HepG2 (cell line): ENCODE results near the gene ATG9A. TPM values are rescaled to one million over a fixed set of nuclear protein-coding genes. Genes with fewer than 3 reads are reported as not detected.

Experiments used
- AKNA ChIP-seq: sonication (generic); formaldehyde crosslinking; IDR thresholded peaks from 2 replicates; pipeline ENCODE4 v1.4.0; 2020; ENCODE audit warnings: missing genetic modification reagents, borderline replicate concordance
- ARID3A ChIP-seq: IDR thresholded peaks from 2 replicates; pipeline ENCODE4 v1.6.1; 2012; ENCODE audit warnings: low read depth, low read length, improper control_type of control experiment
- DDIT3 ChIP-seq: sonication (generic); formaldehyde crosslinking; IDR thresholded peaks from 2 replicates; pipeline ENCODE4 v1.4.0; 2020; ENCODE audit warnings: mild to moderate bottlenecking, missing genetic modification reagents
- DPF2 ChIP-seq: sonication (generic); formaldehyde crosslinking; IDR thresholded peaks from 2 replicates; pipeline ENCODE4 v1.4.0; 2020; ENCODE audit warnings: mild to moderate bottlenecking, low read depth, missing genetic modification reagents, borderline replicate concordance
- ELF1 ChIP-seq: sonication (generic); formaldehyde crosslinking; IDR thresholded peaks from 2 replicates; pipeline ENCODE4 v1.4.0; 2020; ENCODE audit warnings: missing genetic modification reagents
- KLF11 ChIP-seq: IDR thresholded peaks from 2 replicates; pipeline ENCODE4 v1.6.1; 2016; ENCODE audit warnings: missing compliant biosample characterization
- KMT2B ChIP-seq: IDR thresholded peaks from 2 replicates; pipeline ENCODE4 v1.6.1; 2016; ENCODE audit warnings: missing genetic modification reagents, missing compliant biosample characterization
- MAFF ChIP-seq: IDR thresholded peaks from 2 replicates; pipeline ENCODE4 v1.6.1; 2011; ENCODE audit warnings: low read depth, low read length, improper control_type of control experiment
- MYC ChIP-seq: sonication (generic); formaldehyde crosslinking; IDR thresholded peaks from 2 replicates; pipeline ENCODE4 v1.9.0; 2021; ENCODE audit warnings: missing genetic modification reagents, borderline replicate concordance
- RBFOX2 ChIP-seq: fragments of 200-400 bp; formaldehyde crosslinking; IDR thresholded peaks from 2 replicates; pipeline ENCODE4 v1.6.1; 2017; ENCODE audit warnings: low read depth, mild to moderate bottlenecking, low read length
- RNF219 ChIP-seq: sonication (generic); formaldehyde crosslinking; IDR thresholded peaks from 2 replicates; pipeline ENCODE4 v1.5.0; 2020; ENCODE audit warnings: mild to moderate bottlenecking, missing genetic modification reagents
- SIX4 ChIP-seq: sonication (generic); formaldehyde crosslinking; IDR thresholded peaks from 2 replicates; pipeline ENCODE4 v1.4.0; 2020; ENCODE audit warnings: missing genetic modification reagents
- TAF15 ChIP-seq: fragments of 200-400 bp; formaldehyde crosslinking; IDR thresholded peaks from one replicate; pipeline ENCODE4 v1.6.1; 2018; ENCODE audit warnings: mild to moderate bottlenecking, low read depth, low read length; ENCODE audit not compliant: poor library complexity, severe bottlenecking
- TOPORS ChIP-seq: sonication (generic); formaldehyde crosslinking; IDR thresholded peaks from 2 replicates; pipeline ENCODE4 v1.8.0; 2023; ENCODE audit warnings: mild to moderate bottlenecking, missing genetic modification reagents
- ZFP37 ChIP-seq: sonication (generic); formaldehyde crosslinking; IDR thresholded peaks from 2 replicates; pipeline ENCODE4 v1.4.0; 2020; ENCODE audit warnings: missing genetic modification reagents, borderline replicate concordance
- ZNF549 ChIP-seq: sonication (generic); formaldehyde crosslinking; IDR thresholded peaks from 2 replicates; pipeline ENCODE4 v1.5.0; 2020; ENCODE audit warnings: missing genetic modification reagents
- ZNF552 ChIP-seq: sonication (generic); formaldehyde crosslinking; IDR thresholded peaks from 2 replicates; pipeline ENCODE4 v1.9.0; 2022; ENCODE audit warnings: missing genetic modification reagents, mild to moderate bottlenecking, borderline replicate concordance
- ZNF619 ChIP-seq: sonication (generic); formaldehyde crosslinking; IDR thresholded peaks from 2 replicates; pipeline ENCODE4 v1.4.0; 2020; ENCODE audit warnings: mild to moderate bottlenecking, missing genetic modification reagents
- ZNF670 ChIP-seq: sonication (generic); formaldehyde crosslinking; IDR thresholded peaks from 2 replicates; pipeline ENCODE4 v1.8.0; 2022; ENCODE audit warnings: mild to moderate bottlenecking, missing genetic modification reagents, borderline replicate concordance
- ZNF782 ChIP-seq: sonication (generic); formaldehyde crosslinking; IDR thresholded peaks from 2 replicates; pipeline ENCODE4 v1.4.0; 2020; ENCODE audit warnings: missing genetic modification reagents, mild to moderate bottlenecking, borderline replicate concordance
- ZNF878 ChIP-seq: sonication (generic); formaldehyde crosslinking; IDR thresholded peaks from 2 replicates; pipeline ENCODE4 v1.8.1; 2023; ENCODE audit warnings: mild to moderate bottlenecking, missing genetic modification reagents, moderate library complexity
- polyA plus RNA-seq, 8 experiments: library from polyadenylated mRNA; depleted of rRNA in 3 of 8; stranded (reverse) in 7 of 8; unstranded in 1 of 8; fragments of >200 nt; fragmentation: Illumina TruSeq in 4 of 8; extraction: Trizol in 4 of 8; gene quantifications; 2 replicates each; pipeline versions ENCODE4 v1.2.1 to v1.2.3, GENCODE V29; 2011 to 2016; ENCODE audit warnings: low read depth in 4 of 8, missing spikeins in 1 of 8, mixed read lengths in 1 of 8; ENCODE audit not compliant: insufficient read depth in 1 of 8
- total RNA-seq, 5 experiments: library from RNA; depleted of rRNA; stranded (reverse); fragments of >200 nt; fragmentation: Illumina TruSeq; extraction: Trizol; gene quantifications; 2 replicates each; pipeline ENCODE4 v1.2.3, GENCODE V29; 2016; ENCODE audit warnings: low read depth in 1 of 5

Gene ATG9A
- total and polyA plus RNA-seq, 2 of the 13 experiments (the other 11 are each of a cell fraction or from before 2014, with no cell fraction given), result 35.0 to 131 TPM

GRCh38 chr2:219245148-219245898 lies 15.9 kb upstream of the ATG9A start, which contains the start of the genes GLB1L and STK16 (continued):
- TF ChIP-seq DPF2 (CRISPR knock-in tag) (no peak), ELF1 (CRISPR knock-in tag) (peak; percentile 89), ZFP37 (CRISPR knock-in tag) (peak; percentile 89), ZNF552 (0 out of 2 replicates have a peak, but pooled peaks have one; percentile 6), KLF11 (CRISPR knock-in tag) (peak; percentile 88; the same call in 1 of the 2 replicates), ZNF878 (CRISPR knock-in tag) (no peak), ZNF549 (CRISPR knock-in tag) (no peak), AKNA (CRISPR knock-in tag) (no peak), TAF15 (peak; percentile 79), KMT2B (CRISPR knock-in tag) (peak; percentile 94; the same call in 1 of the 2 replicates), ARID3A (no peak), SIX4 (CRISPR knock-in tag) (0 out of 2 replicates have a peak, but pooled peaks have one; percentile 29), MYC (CRISPR knock-in tag) (peak; percentile 85), RBFOX2 (peak; percentile 99), ZNF782 (CRISPR knock-in tag) (peak; percentile 91), TOPORS (CRISPR knock-in tag) (no peak), MAFF (0 out of 2 replicates have a peak, but pooled peaks have one; percentile 38), ZNF619 (CRISPR knock-in tag) (peak; percentile 95), ZNF670 (CRISPR knock-in tag) (peak; percentile 97), DDIT3 (no peak), RNF219 (CRISPR knock-in tag) (no peak)
